CD4-positive, alpha-beta T cell treated with Interferon alpha-2 for 1 hour (primary cell): Measurements from ENCODE around the gene CTBP1.

Experiments
- DNase-seq, 2 donors: peaks; one replicate each; pipeline ENCODE4 v3.0.0-alpha.2; 2020 to 2022

The CTBP1 gene

GRCh38 chr4:1279253-1279652, 30.3 kb upstream of the CTBP1 start:
- DNase-seq = no peak

- DNase-seq = peak in 1 of 2 donors; percentile 32
Measured at GRCh38 chr4:1277667-1278665, 29.0 kb upstream of the CTBP1 start.

- no peak for DNase-seq
Measured at GRCh38 chr4:1276984-1277383, 28.1 kb upstream of the CTBP1 start.

GRCh38 chr4:1274871-1275270, 25.9 kb upstream of the CTBP1 start:
- no peak for DNase-seq

GRCh38 chr4:1271686-1272085, 22.8 kb upstream of the CTBP1 start:
- no peak for DNase-seq

GRCh38 chr4:1269209-1269608, 20.3 kb upstream of the CTBP1 start:
- no peak for DNase-seq

GRCh38 chr4:1266881-1267763, 18.2 kb upstream of the CTBP1 start:
- DNase-seq = no peak

GRCh38 chr4:1265351-1265750, 16.4 kb upstream of the CTBP1 start:
- DNase-seq = no peak

- DNase-seq = no peak
Measured at GRCh38 chr4:1264942-1265341, 16.0 kb upstream of the CTBP1 start.

- no peak for DNase-seq
Measured at GRCh38 chr4:1261107-1261928, 12.4 kb upstream of the CTBP1 start.

GRCh38 chr4:1260418-1261106, 11.6 kb upstream of the CTBP1 start:
- DNase-seq = no peak

- DNase-seq = no peak
Measured at GRCh38 chr4:1259966-1260365, 11.0 kb upstream of the CTBP1 start.

- no peak for DNase-seq
Measured at GRCh38 chr4:1258457-1258856, 9.5 kb upstream of the CTBP1 start.

GRCh38 chr4:1255699-1256098, 6.8 kb upstream of the CTBP1 start:
- no peak for DNase-seq

GRCh38 chr4:1255151-1255550, 6.2 kb upstream of the CTBP1 start:
- no peak for DNase-seq

- peak in 1 of 2 donors; percentile 34 for DNase-seq
Measured at GRCh38 chr4:1253831-1254230, 4.9 kb upstream of the CTBP1 start.

GRCh38 chr4:1252928-1253492, 4.1 kb upstream of the CTBP1 start:
- DNase-seq = no peak

- no peak for DNase-seq
Measured at GRCh38 chr4:1251773-1252066, 2.8 kb upstream of the CTBP1 start.

- DNase-seq = no peak
Measured at GRCh38 chr4:1250921-1251772, 2.2 kb upstream of the CTBP1 start.

- no peak for DNase-seq
Measured at GRCh38 chr4:1250527-1250812, 1.5 kb upstream of the CTBP1 start.
